Activated CD4-positive, alpha-beta T cell treated with anti-CD3 and anti-CD28 coated beads for 36 hours (primary cell): Measurements from ENCODE around the gene PIK3AP1. TPM values are rescaled to one million over a fixed set of nuclear protein-coding genes. Genes with fewer than 3 reads are reported as not detected.

Experiments used
- ATAC-seq: fragments of 200-7000 bp; cut with Tn5 transposase; one replicate; pipeline ENCODE4 v1.10.0; 2021; ENCODE audit warnings: mild to moderate bottlenecking, moderate library complexity
- CTCF ChIA-PET: fragments of 350-600 bp; sonication (Branson Sonifier 250); formaldehyde crosslinking; loops from one replicate; lab custom pipeline; 2021; ENCODE audit warnings: antibody characterized with exemption; lab: Charles Lee
- POLR2A ChIA-PET: fragments of 350-600 bp; sonication (Branson Sonifier 250); formaldehyde crosslinking; loops from one replicate; lab custom pipeline; 2021; ENCODE audit warnings: antibody characterized with exemption, inconsistent platforms; lab: Charles Lee
- DNase-seq: peaks from one replicate; pipeline ENCODE4 v3.0.0-alpha.2; 2020
- H3K27ac Mint-ChIP-seq: one replicate; pipeline ENCODE4 v1.8.0; 2021; ENCODE audit warnings: mixed read lengths
- H3K27me3 Mint-ChIP-seq: one replicate; pipeline ENCODE4 v1.8.0; 2021; ENCODE audit warnings: mixed read lengths
- H3K36me3 Mint-ChIP-seq: one replicate; pipeline ENCODE4 v1.8.0; 2021; ENCODE audit warnings: low read depth, mixed read lengths
- H3K4me1 Mint-ChIP-seq: one replicate; pipeline ENCODE4 v1.8.0; 2021; ENCODE audit warnings: mixed read lengths
- H3K4me3 Mint-ChIP-seq: one replicate; pipeline ENCODE4 v1.8.0; 2021; ENCODE audit warnings: mild to moderate bottlenecking, moderate library complexity, mixed read lengths
- H3K9me3 Mint-ChIP-seq: one replicate; pipeline ENCODE4 v1.8.0; 2021; ENCODE audit warnings: low read depth, mixed read lengths
- intact Hi-C, 2 experiments: fragments of 100-400 bp; cut with DNase I in 1 of 2; cut with micrococcal nuclease in 1 of 2; formaldehyde crosslinking; loops; one replicate each; pipeline versions ENCODE4 v1.14.2 to v1.15.1; 2022 to 2024; cut with DNase I, micrococcal nuclease
- total RNA-seq, 2 experiments: library from RNA; stranded (reverse); gene quantifications; one replicate each; pipeline ENCODE4 v1.2.3, GENCODE V29; 2021

PIK3AP1 gene
- total RNA-seq, 2 experiments from 2014 or later: 2.7 to 2.9 TPM

- intact Hi-C loops: no loop called here
- Mint-ChIP-seq H3K9me3 (no peaks in the 10 kb centered on the region), H3K36me3 (no peaks in the 10 kb centered on the region), H3K27ac (no peak overlapping the region), H3K4me1 (peaks cover 4% of the 10 kb centered on the region), H3K4me3 (no peak overlapping the region), H3K27me3 (no peaks in the 10 kb centered on the region)
- ATAC-seq: no peak
- no peak for DNase-seq
- POLR2A ChIA-PET: interaction anchor here (0.6 kb wide), 1 partner anchor 193 kb away, joined by 3 read pairs; the partner anchor contains the start of gene LCOR
- CTCF ChIA-PET: interaction anchor here (1.1 kb wide), 1 partner anchor 15 kb away, joined by 4 read pairs; no protein-coding TSS in a partner anchor
Observed at GRCh38 chr10:96638696-96639095, 81.6 kb downstream of the PIK3AP1 start.

DNA sequence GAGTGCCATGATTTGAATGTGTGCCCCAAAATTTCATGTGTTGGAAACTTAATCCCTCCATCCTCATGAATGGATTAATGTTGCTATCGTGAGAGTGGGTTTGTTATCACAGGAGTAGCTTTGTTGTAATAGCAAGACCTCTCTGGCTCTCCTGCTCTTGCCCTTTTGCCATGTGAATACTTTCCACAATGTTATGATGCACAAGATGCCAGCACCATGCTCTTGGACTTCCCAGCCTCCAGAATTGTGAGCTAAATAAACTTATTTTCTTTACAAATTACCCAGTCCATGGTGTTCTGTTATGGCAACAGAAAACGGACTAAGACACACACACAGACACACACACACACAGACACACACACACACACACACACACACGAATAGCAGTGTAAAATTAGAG lies 82.2 kb downstream of the PIK3AP1 start:
- peaks cover 4% of the 10 kb centered on the region for H3K4me1 Mint-ChIP-seq
- DNase-seq (no peak), ATAC-seq (no peak)
- ChIA-PET CTCF (interaction anchor here (0.7 kb wide), 1 partner anchor 9 kb away, joined by 4 read pairs; no protein-coding TSS in a partner anchor), POLR2A (interaction anchor here (0.6 kb wide), 1 partner anchor 194 kb away, joined by 3 read pairs; the partner anchor contains the start of gene LCOR)
- no peak overlapping the region for H3K4me3 Mint-ChIP-seq
- no peaks in the 10 kb centered on the region for H3K9me3 Mint-ChIP-seq
- H3K27me3 Mint-ChIP-seq: no peaks in the 10 kb centered on the region
- H3K27ac Mint-ChIP-seq: no peak overlapping the region
- intact Hi-C loops: no loop called here
- no peaks in the 10 kb centered on the region for H3K36me3 Mint-ChIP-seq

- intact Hi-C loops: no loop called here
- H3K4me1 Mint-ChIP-seq: peaks cover 4% of the 10 kb centered on the region
- CTCF ChIA-PET: interaction anchor here (0.6 to 0.7 kb wide), 2 partner anchors 9 to 33 kb away, joined by 3 to 4 read pairs; no protein-coding TSS in a partner anchor
- DNase-seq (no peak), ATAC-seq (no peak)
- no peaks in the 10 kb centered on the region for H3K27me3 Mint-ChIP-seq
- no peak overlapping the region for H3K27ac Mint-ChIP-seq
- no peaks in the 10 kb centered on the region for H3K9me3 Mint-ChIP-seq
- no peaks in the 10 kb centered on the region for H3K36me3 Mint-ChIP-seq
- POLR2A ChIA-PET: no interaction called here
- no peak overlapping the region for H3K4me3 Mint-ChIP-seq
Observed at GRCh38 chr10:96637709-96638108, 82.6 kb downstream of the PIK3AP1 start.

DNA sequence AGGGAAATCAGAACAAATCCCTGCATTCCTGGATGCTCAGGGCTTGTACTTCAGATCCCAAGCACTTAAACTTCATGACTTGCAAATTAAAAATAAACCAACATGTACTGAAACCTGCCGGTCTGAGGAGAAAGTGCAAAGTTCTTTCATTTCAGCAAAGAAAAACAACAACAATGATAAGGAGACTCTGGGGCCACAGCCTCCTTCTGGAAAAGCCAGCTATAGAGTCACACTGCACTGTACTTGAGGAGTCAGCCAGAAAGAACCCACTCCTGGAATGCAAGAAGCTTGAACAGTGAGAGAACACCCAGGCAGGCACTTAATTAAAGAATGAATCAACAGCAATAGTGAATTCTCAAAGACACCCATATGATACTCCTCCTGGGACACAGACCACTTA lies 83.8 kb downstream of the PIK3AP1 start:
- Mint-ChIP-seq H3K27me3 (no peaks in the 10 kb centered on the region), H3K36me3 (no peaks in the 10 kb centered on the region), H3K4me3 (no peak overlapping the region), H3K9me3 (no peaks in the 10 kb centered on the region), H3K4me1 (peaks cover 4% of the 10 kb centered on the region), H3K27ac (no peak overlapping the region)
- no peak for DNase-seq
- intact Hi-C loops: no loop called here
- ChIA-PET CTCF (no interaction called here), POLR2A (no interaction called here)
- no peak for ATAC-seq

DNA sequence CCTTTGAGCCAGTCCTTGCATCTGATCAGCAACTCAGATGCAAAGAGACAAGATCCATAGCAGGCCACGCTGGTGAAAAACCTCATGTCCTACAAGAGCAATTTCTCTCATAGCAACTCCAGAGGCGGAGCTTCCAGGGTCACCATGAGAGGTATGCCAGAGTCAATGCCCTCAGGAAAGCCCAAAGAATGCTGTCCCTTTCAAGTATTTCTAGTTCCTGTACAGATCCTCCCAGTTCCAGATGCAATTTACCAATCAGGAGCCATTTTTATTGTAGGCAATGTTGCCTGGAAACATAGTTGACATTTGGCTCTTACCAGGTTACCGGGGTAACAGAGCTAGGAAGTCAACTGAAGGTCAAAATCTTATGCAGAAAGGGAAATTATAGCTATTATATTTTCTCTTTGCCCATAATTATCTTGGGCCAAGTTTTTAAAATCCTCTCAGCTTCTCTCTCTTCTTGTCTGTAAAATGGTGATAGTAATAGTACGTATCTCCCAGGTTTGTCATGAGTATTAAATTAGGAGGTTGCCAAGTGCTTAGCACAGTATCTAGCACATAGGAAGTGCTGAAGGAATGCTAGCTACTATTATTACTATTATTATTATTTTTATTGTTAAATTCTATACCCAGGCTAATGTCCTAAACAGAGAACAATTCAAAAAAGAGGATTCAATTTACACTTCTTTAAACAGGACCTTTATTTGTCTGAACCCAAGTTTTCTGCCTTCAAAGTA lies 87.2 kb downstream of the PIK3AP1 start:
- no peak for ATAC-seq
- POLR2A ChIA-PET: no interaction called here
- CTCF ChIA-PET: interaction anchor here (0.9 to 2.6 kb wide), 2 partner anchors 9 kb away, joined by 4 to 11 read pairs; no protein-coding TSS in a partner anchor
- H3K27me3 Mint-ChIP-seq: no peaks in the 10 kb centered on the region
- no peak overlapping the region for H3K4me3 Mint-ChIP-seq
- no peaks in the 10 kb centered on the region for H3K36me3 Mint-ChIP-seq
- H3K4me1 Mint-ChIP-seq: no peaks in the 10 kb centered on the region
- no peaks in the 10 kb centered on the region for H3K9me3 Mint-ChIP-seq
- DNase-seq: no peak
- intact Hi-C loops: no loop called here
- H3K27ac Mint-ChIP-seq: no peak overlapping the region

GRCh38 chr10:96627292-96627691 lies 93.0 kb downstream of the PIK3AP1 start:
- no peak for DNase-seq
- ChIA-PET CTCF (no interaction called here), POLR2A (no interaction called here)
- ATAC-seq: no peak
- H3K9me3 Mint-ChIP-seq: no peaks in the 10 kb centered on the region
- no peak overlapping the region for H3K27ac Mint-ChIP-seq
- H3K27me3 Mint-ChIP-seq: no peaks in the 10 kb centered on the region
- intact Hi-C loops: no loop called here
- H3K36me3 Mint-ChIP-seq: no peaks in the 10 kb centered on the region
- H3K4me1 Mint-ChIP-seq: no peaks in the 10 kb centered on the region
- no peak overlapping the region for H3K4me3 Mint-ChIP-seq

DNA sequence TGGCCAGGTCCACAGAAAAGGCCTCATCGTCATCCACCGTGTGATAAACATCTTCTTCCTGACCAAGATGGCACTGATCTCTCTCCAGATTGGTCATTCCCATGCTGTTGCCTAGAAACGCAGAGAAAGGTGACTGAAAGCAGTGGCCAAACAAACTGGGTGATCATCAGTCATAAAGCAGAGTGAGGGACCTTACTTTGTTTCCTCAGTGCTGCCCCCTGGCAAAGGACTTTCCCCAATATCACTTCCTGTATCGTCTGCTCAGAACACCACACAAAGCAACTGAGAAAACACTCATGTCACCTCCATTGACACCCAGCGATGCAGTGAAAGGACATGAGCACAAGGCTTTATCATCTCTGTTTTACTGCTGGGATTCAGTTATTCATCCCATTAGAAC lies 93.5 kb downstream of the PIK3AP1 start:
- peak; percentile 26 for DNase-seq
- Mint-ChIP-seq H3K9me3 (no peaks in the 10 kb centered on the region), H3K4me1 (no peaks in the 10 kb centered on the region), H3K27ac (no peak overlapping the region), H3K27me3 (no peaks in the 10 kb centered on the region), H3K36me3 (no peaks in the 10 kb centered on the region), H3K4me3 (no peak overlapping the region)
- POLR2A ChIA-PET: no interaction called here
- CTCF ChIA-PET: no interaction called here
- intact Hi-C loops: no loop called here
- no peak for ATAC-seq

GRCh38 chr10:96625173-96625572 lies 95.1 kb downstream of the PIK3AP1 start:
- CTCF ChIA-PET: no interaction called here
- Mint-ChIP-seq H3K9me3 (no peaks in the 10 kb centered on the region), H3K27me3 (no peaks in the 10 kb centered on the region), H3K36me3 (no peaks in the 10 kb centered on the region), H3K4me3 (no peak overlapping the region), H3K27ac (no peak overlapping the region), H3K4me1 (no peaks in the 10 kb centered on the region)
- ATAC-seq: no peak
- POLR2A ChIA-PET: no interaction called here
- DNase-seq: no peak
- intact Hi-C loops: no loop called here

DNA sequence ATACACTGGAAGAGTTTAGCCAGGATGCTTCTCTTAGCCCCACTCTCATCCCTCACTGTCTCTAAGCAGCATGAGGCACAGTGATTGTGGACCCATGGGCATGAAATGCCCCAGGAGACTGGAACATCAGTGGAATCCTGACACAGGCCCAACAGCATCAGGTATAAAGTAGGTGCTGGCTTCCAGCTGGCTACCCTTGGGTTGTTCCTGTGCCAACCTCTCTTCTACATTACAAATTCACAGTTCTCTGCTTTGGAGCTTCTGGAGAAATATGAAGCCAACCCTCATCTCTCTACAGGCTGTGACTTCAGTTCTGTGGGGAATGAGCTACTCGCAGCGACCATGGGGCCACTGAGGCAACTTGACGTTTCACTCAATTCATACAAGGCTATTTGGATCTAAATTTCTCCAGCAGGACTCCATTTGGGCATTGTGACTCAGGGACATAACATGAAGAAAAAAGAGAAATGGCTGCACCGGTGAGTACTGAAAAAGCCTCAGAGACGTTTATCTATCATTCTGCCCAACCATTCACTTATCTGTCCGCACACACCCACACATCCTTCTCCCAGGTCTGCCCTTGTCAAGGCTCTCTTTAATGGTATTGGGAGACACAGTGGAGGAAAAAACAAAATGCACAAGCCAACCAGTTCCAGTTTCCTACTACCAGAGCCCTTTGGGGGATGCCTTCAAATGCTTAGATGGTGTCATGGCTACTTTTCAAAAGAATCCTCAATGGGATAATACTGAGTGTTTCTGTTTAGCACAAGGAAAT lies 98.1 kb downstream of the PIK3AP1 start:
- Mint-ChIP-seq H3K27me3 (no peaks in the 10 kb centered on the region), H3K36me3 (no peaks in the 10 kb centered on the region), H3K9me3 (no peaks in the 10 kb centered on the region), H3K4me3 (no peak overlapping the region), H3K4me1 (no peaks in the 10 kb centered on the region), H3K27ac (no peak overlapping the region)
- no peak for ATAC-seq
- CTCF ChIA-PET: no interaction called here
- POLR2A ChIA-PET: no interaction called here
- intact Hi-C loops: no loop called here
- no peak for DNase-seq

GRCh38 chr10:96619796-96620773 lies 100.2 kb downstream of the PIK3AP1 start:
- intact Hi-C loops: no loop called here
- H3K27ac Mint-ChIP-seq: no peak overlapping the region
- ATAC-seq: no peak

DNA sequence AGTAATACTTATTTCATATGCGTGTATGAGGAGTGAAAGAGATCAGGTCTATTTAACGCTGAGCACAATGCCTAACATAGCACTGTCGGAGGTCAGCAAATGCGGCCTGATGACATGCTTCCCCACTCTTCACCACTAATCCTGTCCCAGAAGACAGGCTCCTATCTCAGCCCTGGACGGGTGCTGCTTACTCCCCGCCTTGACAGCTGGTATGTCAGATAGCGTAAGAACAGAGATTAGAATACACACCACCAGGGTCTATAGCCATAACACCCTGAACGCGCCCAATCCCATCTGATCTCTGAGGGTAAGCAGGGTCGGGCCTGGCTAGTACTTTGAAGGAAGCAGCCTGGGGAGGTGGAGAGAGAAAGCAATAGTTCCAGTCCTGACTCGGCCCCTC lies 101.2 kb downstream of the PIK3AP1 start:
- H3K4me3 Mint-ChIP-seq: no peak overlapping the region
- no peaks in the 10 kb centered on the region for H3K27me3 Mint-ChIP-seq
- H3K36me3 Mint-ChIP-seq: no peaks in the 10 kb centered on the region
- H3K9me3 Mint-ChIP-seq: no peaks in the 10 kb centered on the region
- ChIA-PET POLR2A (no interaction called here), CTCF (interaction anchor here (1.4 to 1.8 kb wide), 2 partner anchors 21 to 419 kb away, joined by 5 read pairs; no protein-coding TSS in a partner anchor)
- H3K4me1 Mint-ChIP-seq: no peaks in the 10 kb centered on the region
- ATAC-seq: no peak
- DNase-seq: no peak
- no peak overlapping the region for H3K27ac Mint-ChIP-seq
- intact Hi-C loops: no loop called here

More at GRCh38 chr10:96619796-96620773, 100.2 kb downstream of the PIK3AP1 start:
- no peaks in the 10 kb centered on the region for H3K9me3 Mint-ChIP-seq
- DNase-seq: no peak
- ChIA-PET CTCF (interaction anchor here (1.4 kb wide), 1 partner anchor 418 kb away, joined by 5 read pairs; no protein-coding TSS in a partner anchor), POLR2A (no interaction called here)
- no peak overlapping the region for H3K4me3 Mint-ChIP-seq
- H3K36me3 Mint-ChIP-seq: no peaks in the 10 kb centered on the region
- H3K27me3 Mint-ChIP-seq: no peaks in the 10 kb centered on the region
- no peaks in the 10 kb centered on the region for H3K4me1 Mint-ChIP-seq
